DMS 273 treated with DMSO at 0.1 percent for 48 hours (cell line): Measurements from ENCODE around the gene NDST4.

ENCODE experiments used
- DNase-seq: peaks from one replicate; lab custom pipeline; 2025; lab: John Stamatoyannopoulos, UW

Gene NDST4

DNA sequence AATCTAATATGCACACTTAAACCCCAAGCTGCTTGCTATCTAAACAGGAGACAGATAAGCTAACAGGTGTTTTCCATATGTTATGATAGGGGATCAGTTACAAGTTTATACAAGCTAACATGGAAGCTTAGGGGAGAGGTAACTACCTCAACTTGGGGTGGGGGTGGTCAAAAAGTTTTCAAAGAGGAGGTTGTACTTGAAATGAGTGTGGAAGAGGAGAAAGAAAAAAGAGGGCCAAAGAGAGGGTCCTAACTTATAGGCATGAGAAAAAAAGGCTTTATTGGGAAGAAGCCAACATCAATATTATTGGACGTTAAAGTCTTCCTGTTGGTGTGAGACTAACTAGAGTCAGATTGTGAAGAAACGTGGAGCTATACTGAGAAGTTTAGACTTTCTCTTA, 205.9 kb downstream of the NDST4 start:
- DNase-seq = no peak

DNA sequence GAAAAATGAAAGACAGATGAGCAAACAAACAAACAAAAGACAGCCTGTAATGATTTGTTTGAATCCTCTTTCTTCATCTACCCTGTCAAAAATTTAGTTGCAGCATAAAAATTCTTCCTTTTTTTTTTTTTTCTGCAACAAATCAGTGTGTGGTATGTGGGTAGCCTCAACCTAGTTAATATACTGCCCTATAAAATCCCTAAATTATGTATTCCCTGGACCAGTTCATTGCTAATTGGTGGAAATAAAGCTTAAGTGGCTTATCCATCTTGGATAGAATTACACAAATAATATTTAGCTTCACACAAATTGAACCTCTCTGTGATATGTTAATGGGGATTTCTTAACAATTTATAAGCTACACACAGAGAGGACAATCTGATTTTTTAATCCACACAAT, 208.4 kb downstream of the NDST4 start:
- DNase-seq = no peak

DNA sequence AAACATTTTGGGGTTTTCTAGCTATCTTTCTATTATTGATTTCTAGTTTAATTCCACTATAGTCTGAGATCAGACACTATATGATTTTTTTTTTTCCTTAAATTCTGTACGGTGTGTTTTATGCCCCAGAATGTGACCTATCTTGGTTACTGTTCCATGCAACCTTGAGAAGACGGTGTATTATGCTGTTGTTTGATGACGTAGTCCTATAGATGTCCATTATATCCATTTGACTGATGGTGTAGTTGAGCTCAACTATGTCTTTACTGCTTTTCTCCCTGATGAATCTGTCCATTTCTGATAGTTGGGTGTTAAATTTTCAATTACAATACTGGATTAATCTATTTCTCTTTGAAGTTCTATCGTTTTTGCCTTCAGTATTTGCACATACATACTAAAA, 212.5 kb downstream of the NDST4 start:
- DNase-seq = no peak

DNA sequence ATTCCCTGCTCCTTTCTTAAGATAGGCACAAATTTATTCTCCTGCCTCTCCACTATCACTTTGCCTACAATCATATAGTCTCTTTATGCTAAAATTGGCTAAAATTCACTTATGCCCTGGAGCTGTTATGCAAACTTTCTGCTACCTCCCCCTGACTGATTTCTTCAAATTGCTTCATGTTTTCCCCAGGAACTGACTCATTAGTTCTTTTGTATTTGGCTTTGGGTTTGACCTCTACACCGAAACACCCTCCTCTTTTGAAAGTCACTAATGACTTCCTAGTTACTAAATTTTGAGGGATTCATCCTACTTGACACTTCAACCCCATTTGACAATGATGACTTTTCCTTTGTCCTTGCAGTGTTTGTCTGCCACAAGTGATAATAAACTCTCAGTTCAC, 222.6 kb downstream of the NDST4 start:
- DNase-seq = no peak

DNA sequence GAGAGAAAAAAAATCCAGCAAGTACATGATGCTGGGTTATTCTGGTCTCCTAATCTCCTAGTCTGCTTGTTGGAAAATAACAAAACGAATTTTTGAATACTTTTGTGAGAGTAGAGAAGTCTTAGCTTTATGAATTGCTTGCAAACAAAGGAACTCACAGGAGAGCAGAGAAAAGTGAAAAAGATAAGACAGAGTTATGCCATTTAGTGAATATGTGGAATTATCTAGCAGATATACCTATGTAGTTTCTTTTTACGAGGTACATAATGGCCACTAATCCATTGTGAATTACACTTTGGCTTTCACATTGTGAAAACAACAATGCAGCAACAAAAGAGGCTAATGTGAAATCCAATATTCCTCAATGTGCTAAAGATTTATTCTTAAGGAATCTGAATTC, 226.7 kb downstream of the NDST4 start:
- no peak for DNase-seq

DNA sequence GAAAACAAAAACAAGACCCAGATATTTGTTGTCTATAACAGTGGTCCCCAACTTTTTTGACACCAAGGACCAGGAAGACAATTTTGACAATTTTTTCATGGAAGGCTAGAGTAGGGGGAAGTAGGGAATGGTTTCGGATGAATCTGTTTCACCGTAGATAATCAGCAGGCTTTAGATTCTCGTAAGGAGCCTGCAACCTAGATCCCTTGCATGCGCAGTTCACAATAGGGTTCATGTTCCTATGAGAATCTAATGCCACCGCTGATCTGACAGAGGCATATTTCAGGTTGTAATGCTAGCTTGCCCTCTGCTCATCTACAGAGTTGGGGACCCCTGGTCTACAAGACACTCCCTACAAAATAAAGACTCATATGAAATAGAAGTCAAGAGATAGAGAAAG, 229.8 kb downstream of the NDST4 start:
- no peak for DNase-seq

DNA sequence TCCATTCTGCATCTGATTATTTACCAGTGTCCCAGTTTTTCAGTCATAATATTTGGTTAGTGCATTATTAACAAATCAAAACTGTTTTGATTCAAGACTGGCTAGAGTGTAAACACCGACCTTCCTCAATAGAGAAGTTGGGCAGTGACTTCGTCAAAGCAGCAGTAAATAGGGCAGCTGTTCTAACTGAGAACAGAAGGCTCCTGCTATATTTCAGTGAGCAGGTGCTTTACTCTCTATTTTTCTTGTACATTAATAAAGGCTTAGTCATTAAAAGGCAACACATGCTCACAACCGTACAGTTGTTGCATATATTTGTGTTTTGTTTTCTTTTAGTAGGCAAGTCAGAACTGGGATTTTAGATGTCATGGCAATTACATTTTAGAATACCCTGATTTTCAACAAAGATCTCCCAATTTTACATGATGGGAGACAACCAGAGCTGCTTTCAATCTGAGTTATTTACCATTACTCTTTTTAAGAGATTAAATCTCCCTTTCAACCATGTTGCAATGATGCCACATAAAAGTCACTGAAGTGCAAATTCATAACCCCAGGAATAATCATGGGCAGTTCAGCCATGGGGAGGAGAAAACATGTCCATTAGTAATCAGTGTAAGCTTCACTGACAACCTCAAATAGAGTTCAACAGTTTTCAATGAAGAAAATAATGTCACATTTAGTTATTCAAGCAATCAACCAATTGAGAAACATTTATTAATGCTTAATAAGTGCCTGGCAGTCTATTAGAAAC, 233.3 kb downstream of the NDST4 start:
- no peak for DNase-seq

DNA sequence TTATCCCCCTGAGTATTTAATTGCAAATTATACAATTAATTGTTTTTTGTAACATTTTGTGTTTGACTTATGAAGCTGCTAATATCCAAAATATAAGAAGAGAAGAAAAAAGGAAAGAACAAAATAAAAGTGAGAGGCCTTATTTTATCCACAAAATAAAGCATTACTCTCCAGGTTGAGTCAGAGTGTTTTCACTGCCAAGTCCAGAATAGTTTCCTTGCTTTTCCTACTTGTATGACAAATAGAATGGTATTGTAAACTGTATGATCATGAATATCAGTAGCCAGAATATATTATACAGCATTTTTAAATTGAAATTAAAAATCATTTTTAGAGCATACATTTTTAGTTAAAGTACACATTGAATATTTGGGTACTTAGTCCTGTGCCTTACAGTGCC, 237.8 kb downstream of the NDST4 start:
- DNase-seq = no peak

DNA sequence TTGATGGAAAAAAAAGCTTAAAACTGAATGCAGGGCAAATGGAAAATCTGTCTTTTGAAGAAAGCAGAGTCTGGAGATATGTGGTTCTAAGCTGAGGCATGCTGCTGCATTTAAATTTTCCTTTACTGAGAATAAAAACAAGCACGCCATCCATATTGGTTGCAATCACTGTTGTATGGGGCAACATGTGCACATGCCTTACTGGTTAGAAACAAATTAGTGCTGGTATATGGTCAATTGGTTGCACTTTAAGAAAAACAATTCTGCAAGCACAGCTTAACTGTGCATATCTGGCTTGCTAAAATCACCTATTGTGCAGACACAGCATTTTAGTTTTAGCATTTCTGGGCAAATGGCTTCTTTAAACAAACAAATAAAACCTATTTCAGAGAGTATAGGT, 239.1 kb downstream of the NDST4 start:
- no peak for DNase-seq

DNA sequence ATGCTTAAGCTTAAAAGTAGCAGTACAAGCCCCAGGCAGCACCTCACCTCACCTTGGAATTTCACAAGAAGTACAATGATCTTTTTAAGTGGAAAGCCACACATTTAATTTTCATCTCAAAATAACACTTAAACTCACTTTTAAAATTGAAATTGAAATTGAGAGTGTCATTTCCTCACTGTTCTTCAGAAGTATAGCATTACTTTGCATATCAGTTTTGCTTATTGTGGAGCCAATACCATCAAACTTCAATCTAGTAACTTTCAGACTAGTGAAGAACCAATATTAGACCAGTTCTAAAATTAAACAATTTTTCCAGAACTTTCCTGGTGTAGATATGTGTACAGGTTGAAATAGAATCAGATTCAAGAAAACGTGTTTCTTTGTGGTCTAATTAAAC, 242.4 kb downstream of the NDST4 start:
- DNase-seq = no peak

DNA sequence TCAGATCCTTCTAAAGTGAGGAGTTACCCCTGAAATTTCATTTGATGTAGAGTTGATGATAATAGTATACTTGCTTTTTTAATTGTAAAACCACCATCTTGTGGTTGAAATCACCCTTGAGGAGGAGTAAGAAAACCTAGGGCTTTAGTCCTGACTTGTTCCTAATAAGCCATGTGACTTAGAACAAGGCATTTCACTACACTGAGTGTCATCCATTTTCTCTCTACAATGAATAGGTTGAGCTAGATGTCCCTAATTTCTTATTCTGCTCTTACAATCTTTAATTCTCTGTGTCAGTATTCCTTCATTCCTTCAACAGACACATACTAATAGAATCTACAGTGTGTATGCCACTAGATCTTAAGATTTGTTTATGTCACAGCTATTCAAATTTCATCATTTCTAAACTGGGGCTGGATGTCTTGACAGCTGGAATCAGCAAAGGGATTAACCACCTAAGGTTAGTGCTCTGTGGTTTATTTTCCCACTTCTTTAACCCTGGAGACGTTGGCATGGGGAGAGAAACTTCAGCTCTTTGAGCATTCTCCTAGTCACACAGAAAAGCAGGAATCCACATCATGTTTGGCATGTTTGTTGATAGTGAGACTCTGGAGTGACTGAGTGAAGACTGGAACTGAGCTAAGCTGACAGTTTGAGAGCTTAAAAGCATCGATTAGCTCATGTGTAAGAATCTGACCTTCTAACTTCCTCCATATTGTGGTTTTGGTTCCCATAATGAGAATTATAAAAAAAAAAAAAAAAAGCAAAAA, 246.3 kb downstream of the NDST4 start:
- no peak for DNase-seq

DNA sequence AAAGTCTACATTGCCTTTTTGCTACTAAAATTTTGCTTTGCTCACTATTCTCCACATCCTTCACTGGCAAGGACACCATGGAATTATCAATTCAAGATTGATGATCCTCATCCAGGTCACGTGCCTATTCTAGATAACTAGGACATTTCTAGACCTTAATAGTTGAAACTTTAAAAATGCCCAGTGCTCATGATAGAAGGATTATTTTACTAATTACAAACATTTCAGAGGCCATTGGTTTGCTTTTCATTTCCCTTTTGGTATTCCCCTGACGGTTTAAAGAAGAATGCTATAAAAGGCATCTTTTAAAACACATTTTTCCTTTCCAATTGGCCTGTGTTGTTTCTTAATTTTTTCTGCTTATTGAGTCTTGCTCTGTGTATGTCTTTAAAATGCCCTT, 249.4 kb downstream of the NDST4 start:
- DNase-seq = no peak

DNA sequence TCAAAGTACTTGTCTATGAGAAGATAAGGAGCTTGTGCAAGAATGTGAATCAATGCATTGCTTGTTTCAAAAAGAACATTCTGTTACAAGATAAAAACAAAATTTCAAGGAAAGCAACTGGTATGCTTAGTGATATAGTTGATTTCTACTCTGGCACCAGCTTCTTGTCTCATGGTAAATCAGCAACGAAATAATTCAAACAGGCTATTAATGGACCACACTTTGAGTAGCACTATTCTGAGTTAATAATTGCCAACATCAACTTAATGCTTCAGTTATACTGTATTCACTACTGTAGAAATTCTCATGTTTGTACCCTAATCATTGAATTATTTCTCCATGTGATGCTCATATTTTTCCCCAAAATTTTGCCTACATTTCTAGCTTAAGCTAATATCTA, 252.6 kb downstream of the NDST4 start:
- DNase-seq = no peak

DNA sequence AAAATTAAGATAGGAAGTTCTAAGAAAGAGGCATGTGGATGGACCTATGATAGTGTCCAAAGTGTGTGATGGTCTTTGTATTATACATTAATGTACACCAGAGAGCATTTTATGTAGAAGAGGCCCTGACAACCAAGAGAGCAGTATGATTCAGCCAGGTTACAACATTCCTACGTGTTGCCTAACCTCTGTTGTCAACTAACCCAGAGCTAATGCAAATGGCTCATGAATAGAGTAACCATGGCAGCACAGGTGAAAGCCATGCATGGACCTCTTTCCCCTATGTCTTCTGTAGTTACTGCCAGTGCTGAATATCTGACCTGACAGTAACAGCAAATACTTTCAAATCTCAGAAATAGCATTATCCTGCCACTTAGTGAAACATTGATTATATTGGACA, 255.6 kb downstream of the NDST4 start:
- DNase-seq = no peak

DNA sequence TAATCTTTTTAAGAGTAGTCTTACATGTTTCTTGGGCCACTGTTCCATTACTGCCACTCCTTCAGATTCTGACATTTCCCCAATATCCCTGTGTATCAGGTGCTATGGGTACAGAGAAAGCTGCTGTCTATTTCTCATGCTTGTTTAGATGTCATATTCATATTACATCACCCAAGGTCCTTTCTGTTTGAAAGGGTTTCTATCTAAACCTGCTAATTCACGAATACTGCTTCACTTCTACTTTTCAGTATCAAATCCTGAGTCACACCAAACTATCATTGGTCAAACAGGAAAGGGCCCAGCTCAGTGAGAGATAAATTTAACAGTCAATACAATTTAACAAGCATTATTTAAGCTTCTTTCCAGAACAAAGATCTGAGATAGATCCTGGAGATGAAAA, 273.4 kb downstream of the NDST4 start:
- DNase-seq = no peak

DNA sequence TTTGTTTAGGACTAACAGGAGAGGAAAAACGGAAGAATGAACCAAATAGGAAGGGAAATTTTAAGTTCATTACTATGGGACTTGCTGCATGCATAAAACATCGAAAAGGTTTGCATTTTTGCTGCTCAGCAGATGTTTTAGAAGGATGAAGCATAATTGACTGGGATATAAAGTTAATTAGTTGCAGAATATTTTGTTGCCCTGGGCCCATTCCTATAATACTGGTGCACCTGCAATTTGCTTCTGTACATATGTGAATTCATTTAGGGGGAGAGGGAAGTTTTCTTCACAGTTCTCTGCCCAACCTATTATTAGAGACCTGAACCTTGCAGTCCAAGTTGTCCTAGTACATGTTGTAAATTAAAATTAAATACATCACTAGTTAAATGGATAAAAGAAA, 282.8 kb downstream of the NDST4 start:
- no peak for DNase-seq

DNA sequence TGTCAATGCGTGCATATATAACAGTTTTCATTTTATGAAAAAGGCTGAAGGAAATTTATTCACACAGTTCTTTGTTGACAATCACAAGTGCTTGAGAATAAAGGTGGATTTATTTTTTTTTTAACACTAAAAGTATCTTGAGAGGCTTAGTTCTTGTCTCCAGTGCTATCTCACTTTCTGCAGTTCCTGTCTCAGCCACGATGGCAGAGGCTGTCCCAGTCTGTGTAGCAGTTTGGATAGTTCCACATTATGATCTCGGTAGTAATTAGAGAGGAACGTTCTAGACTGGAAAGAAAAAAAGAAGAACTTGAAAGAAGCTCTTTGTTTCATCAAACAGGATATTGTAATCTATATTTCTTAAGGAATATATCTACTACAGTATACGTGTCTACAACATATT, 285.8 kb downstream of the NDST4 start:
- DNase-seq = no peak

DNA sequence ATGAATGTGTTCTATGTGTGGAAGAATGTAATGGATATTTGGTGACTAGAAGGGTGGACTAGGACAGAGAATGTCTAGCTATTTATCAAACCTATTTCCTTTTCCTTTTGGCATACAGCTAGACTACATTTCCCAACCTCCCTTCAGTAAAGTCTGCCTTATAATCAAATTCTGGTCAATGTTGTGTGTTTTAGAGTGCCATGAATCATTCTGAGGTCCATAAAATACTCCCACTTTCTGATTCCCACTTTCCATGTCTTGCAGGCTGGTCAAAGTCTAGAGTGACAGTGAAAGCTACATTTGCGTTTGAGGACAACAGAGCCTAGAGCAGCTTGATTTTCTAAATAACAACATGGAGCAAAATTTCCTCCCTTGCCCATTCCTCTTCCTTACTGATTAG, 297.7 kb downstream of the NDST4 start:
- DNase-seq = no peak

DNA sequence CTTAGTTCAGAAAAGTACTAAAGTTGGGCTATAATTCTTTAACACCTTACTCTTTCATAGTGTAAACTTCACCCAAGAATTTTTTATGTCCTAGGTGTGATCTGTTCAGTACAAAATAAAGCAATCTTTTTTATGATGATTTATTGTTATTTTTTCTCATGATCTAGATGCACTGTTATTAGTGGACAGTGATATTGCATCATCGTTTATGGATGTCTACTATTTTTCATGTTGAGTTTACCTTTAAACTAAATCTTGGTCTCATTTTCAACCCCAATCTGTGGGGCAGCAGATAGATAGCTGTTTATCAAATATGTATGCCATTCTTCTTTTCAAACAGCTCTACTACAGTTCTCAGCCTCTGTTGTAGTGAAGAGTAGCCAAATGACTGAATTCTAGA, 299.5 kb downstream of the NDST4 start:
- no peak for DNase-seq

DNA sequence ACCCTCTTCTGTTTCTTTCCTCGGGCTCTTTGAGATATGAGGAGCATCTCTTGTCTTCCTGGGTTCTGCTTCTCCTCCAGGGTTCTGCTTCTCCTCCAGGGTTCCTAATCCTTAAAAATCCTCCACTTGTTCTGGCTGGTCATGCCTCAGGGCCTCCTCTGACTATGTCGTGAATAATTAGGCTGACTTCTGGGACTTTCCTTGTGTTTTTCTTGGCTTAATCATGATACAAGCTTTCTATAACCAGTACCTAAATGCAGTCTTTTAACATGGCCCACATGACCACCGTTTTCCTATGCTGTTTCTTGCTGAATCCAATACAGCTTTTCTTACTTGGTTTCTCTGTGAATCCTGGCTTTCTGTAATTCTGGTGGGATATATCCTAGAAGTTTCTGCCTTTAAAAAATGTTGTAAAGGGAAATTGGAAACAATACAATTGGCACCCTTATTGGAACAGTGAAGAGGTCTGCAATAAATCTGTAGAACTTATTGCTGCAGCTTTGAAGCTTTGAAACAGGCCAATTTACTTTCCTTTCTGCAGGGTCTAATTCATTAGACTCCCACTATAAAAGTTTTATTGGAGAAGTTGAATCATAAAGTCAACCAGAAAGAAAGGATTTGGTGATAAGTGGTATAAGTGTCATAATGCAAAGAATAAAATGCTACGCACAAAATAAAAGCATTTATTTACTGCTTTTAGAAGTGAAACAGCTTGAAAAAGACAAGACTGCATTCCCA, 301.7 kb downstream of the NDST4 start:
- no peak for DNase-seq

DNA sequence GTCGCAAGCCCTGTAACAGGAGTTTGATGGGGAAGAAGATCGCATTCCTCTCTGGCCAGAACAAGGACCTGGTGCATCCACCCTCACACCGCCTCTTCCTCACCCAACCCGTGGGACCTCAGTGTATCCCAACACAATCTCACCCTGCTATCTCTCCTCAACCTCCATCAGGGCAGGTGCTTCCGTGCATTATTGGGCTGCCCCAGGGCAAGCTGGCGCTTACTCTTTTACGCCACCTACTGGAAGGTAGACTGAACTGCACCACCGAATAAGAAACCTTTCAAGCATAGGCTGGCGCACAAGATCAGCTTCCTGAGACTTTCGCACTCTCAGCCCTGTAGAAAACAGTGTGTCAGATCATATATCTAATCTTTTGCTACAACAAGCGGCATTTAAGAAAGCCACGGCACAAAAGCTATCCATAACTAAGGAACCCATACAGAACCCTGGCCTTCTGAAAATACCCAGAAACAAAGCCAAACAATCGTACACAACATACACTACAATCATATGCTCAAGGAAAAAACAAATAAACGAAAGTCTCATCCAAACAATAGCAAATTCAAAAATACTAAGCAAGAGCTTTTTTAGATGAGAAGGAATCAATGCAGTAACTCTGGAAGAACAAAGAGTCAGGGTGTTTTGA, 305.5 kb downstream of the NDST4 start:
- DNase-seq = peak; percentile 2

DNA sequence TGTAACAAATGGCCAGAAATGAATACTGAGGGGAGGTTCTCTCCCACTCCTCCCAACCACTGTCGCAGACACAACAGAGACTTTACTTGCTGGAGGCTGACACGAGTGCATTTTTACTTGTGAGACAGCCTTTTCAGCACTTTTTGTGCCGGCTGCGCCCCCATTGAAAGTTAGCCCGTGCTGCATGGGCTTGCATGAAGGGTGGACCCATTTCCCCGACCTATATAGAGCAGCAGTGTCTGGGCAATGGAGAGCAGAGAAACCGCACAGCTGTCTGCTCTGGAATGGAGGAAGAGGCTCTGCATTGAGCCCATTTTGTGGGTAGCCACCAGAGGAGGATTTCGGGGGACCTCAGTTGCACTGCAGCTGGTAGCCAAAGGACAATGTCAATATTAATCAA, 306.1 kb downstream of the NDST4 start:
- DNase-seq = no peak

DNA sequence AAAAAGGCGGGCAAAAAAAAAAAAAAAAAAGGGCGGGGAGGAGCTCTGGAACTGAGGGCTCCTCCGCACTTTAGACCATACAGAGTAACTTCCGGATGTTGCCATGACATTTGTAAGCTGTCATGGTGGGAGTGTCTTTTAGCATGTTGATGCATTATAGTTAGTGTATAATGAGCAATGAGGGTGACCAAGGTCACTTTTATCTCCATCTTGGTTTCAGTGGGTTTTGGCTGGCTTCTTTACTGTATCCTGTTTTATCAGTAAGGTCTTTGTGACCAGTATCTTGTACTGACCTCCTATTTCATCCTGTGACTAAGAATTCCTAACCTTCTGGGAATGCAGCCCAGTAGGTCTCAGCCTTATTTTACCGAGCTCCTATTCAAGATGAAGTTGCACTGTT, 321.4 kb downstream of the NDST4 start:
- no peak for DNase-seq
